HG02642 (cell line): ENCODE results near the gene GADD45GIP1.

ENCODE experiments used
- ATAC-seq: cut with Tn5 transposase; IDR thresholded peaks from one replicate; pipeline ENCODE4 v1.9.1; 2021; ENCODE audit warnings: mild to moderate bottlenecking; ENCODE audit not compliant: unreplicated experiment, poor library complexity

GADD45GIP1 gene

GRCh38 chr19:12913851-12914690 is 43.0 kb downstream of the GADD45GIP1 start:
- no peak for ATAC-seq

GRCh38 chr19:12913011-12913561 is 43.9 kb downstream of the GADD45GIP1 start:
- ATAC-seq: no peak

- no peak for ATAC-seq
Measured at GRCh38 chr19:12912571-12912970, 44.5 kb downstream of the GADD45GIP1 start.

GRCh38 chr19:12907166-12907565 is 49.9 kb downstream of the GADD45GIP1 start:
- ATAC-seq: no peak
